ENCODE results near the gene OR5L2. TPM values are rescaled to one million over a fixed set of nuclear protein-coding genes. Genes with fewer than 3 reads are reported as not detected.

The OR5L2 gene
- total RNA-seq, 1 donor from 2014 or later: not detected

GRCh38 chr11:55819330-55819729 is 7.7 kb upstream of the OR5L2 start, which contains the start of gene OR5D18:
OR5D18 (plus strand) TSS chr11:55819630; CDS start chr11:55819630, 0 bp downstream.
- Mint-ChIP-seq H3K4me1 (no peaks in the 10 kb centered on the region), H3K4me3 (no peak within 1 kb of the TSS), H3K27ac (ENCODE audit: unreplicated experiment) (no peak within 1 kb of the TSS), H3K36me3 (ENCODE audit: low read depth) (peaks cover 10% of the 10 kb centered on the region), H3K9me3 (peaks cover 32% of the 10 kb centered on the region), H3K27me3 (ENCODE audit: low read depth) (no peaks in the 10 kb centered on the region)
- TF ChIP-seq CTCF (conservative IDR thresholded peaks at IDR 0.05): no peak
- no peak for DNase-seq (ENCODE audit: low read depth, low spot score)

GRCh38 chr11:55838452-55838851 is 11.4 kb downstream of the OR5L2 start, which contains the start of gene OR5D16:
OR5D16 (plus strand) TSS chr11:55838752; CDS start chr11:55838752, 0 bp downstream.
- H3K4me3 Mint-ChIP-seq: no peak within 1 kb of the TSS
- peaks cover 2% of the 10 kb centered on the region for H3K36me3 Mint-ChIP-seq (ENCODE audit: low read depth)
- no peak for DNase-seq (ENCODE audit: low read depth, low spot score)
- H3K4me1 Mint-ChIP-seq: no peaks in the 10 kb centered on the region
- H3K27ac Mint-ChIP-seq (ENCODE audit: unreplicated experiment): no peak within 1 kb of the TSS
- no peak for TF ChIP-seq CTCF (conservative IDR thresholded peaks at IDR 0.05)
- H3K27me3 Mint-ChIP-seq (ENCODE audit: low read depth): no peaks in the 10 kb centered on the region
- peaks cover 10% of the 10 kb centered on the region for H3K9me3 Mint-ChIP-seq

- Mint-ChIP-seq H3K36me3 (ENCODE audit: low read depth) (no peaks in the 10 kb centered on the region), H3K9me3 (peaks cover 16% of the 10 kb centered on the region), H3K4me1 (no peaks in the 10 kb centered on the region), H3K4me3 (no peak overlapping the region), H3K27me3 (ENCODE audit: low read depth) (no peaks in the 10 kb centered on the region), H3K27ac (ENCODE audit: unreplicated experiment) (no peak overlapping the region)
- no peak for TF ChIP-seq CTCF (conservative IDR thresholded peaks at IDR 0.05)
- DNase-seq (ENCODE audit: low read depth, low spot score): no peak
Measured at GRCh38 chr11:55847453-55847852, 20.4 kb downstream of the OR5L2 start.

- Mint-ChIP-seq H3K36me3 (ENCODE audit: low read depth) (no peaks in the 10 kb centered on the region), H3K9me3 (peaks cover 21% of the 10 kb centered on the region), H3K4me1 (no peaks in the 10 kb centered on the region), H3K4me3 (no peak overlapping the region), H3K27me3 (ENCODE audit: low read depth) (no peaks in the 10 kb centered on the region), H3K27ac (ENCODE audit: unreplicated experiment) (no peak overlapping the region)
- no peak for TF ChIP-seq CTCF (conservative IDR thresholded peaks at IDR 0.05)
- DNase-seq (ENCODE audit: low read depth, low spot score): no peak
Measured at GRCh38 chr11:55849037-55849436, 22.0 kb downstream of the OR5L2 start.

- no peaks in the 10 kb centered on the region for H3K27me3 Mint-ChIP-seq (ENCODE audit: low read depth)
Measured at GRCh38 chr11:55852141-55852540, 25.1 kb downstream of the OR5L2 start.

More at GRCh38 chr11:55852141-55852540, 25.1 kb downstream of the OR5L2 start:
- peaks cover 3% of the 10 kb centered on the region for H3K36me3 Mint-ChIP-seq (ENCODE audit: low read depth)
- H3K9me3 Mint-ChIP-seq: peaks cover 14% of the 10 kb centered on the region
- H3K4me3 Mint-ChIP-seq: no peak overlapping the region
- TF ChIP-seq CTCF (conservative IDR thresholded peaks at IDR 0.05): no peak
- no peak for DNase-seq (ENCODE audit: low read depth, low spot score)
- no peaks in the 10 kb centered on the region for H3K4me1 Mint-ChIP-seq
- no peak overlapping the region for H3K27ac Mint-ChIP-seq (ENCODE audit: unreplicated experiment)
